Endometrium (tissue), 2 donors: ENCODE results near the gene ETDC.
"Not testable (repeated sequence)": the region's sequence is repeated elsewhere in the genome, so short reads cannot be mapped to it uniquely, and the experiment has no call there.

ENCODE experiments used
- FAIRE-seq: peaks from 2 replicates; lab custom pipeline; 2012; peaks lifted over from hg19 to GRCh38; lab: Jason Lieb, UNC
- donor health status: control.
- donor health status: control.

ETDC gene

DNA sequence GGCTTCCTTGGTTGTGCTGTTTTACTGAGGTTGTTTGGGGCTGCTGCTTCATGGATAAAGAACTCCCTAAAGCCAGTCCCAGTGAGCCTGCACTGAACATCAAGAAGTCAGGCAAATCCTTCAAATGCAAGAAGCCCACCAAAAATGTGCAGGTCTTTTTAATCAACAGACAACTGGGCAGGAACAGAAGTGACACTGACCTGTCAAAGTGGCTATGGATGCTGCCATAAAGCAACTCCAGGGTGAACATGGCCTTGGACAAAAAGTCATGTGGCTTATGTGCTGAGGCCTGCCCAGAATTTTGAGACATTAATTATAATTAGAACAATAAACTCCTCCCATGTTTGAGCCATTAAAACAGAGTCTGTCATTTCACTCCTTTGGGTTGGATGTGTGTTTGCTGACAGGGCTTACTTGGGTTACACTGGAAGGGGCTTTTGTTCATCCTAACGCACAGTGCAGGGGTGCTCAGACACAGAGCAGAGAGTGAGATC, at the start of gene ETDC:
TSS of gene ETDC (plus strand) at position 51 of the 494 bp plus-strand sequence. CDS start at position 51, 0 bp downstream.
- no peak for FAIRE-seq

DNA sequence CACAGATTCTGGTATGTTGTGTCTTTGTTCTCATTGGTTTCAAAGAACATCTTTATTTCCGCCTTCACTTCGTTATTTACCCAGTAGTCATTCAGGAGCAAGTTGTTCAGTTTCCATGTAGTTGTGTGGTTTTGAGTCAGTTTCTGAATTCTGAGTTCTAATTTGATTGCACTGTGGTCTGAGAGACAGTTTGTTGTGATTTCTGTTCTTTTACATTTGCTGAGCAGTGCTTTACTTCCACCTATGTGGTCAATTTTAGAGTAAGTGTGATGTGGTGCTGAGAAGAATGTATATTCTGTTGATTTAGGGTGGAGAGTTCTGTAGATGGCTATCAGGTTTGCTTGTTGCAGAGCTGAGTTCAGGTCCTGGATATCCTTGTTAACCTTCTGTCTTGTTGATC, 48.3 kb upstream of the ETDC start:
- FAIRE-seq: not testable (repeated sequence)

DNA sequence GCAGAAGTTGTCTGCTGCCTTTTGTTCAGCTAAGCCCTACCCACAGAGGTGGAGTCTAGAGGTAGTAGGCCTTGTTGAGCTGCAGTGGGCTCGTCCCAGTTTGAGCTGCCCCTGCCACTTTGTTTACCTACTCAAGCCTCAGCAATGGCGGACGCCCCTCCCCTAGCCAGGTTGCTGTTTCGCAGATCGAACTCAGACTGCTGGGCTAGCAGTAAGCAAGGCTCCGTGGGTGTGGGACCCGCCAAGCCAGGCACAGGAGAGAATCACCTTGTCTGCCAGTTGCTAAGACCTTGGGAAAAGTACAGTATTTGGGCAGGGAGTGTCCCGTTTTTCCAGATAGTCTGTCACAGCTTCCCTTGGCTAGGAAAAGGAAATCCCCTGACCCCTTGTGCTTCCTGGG, 45.9 kb upstream of the ETDC start:
- FAIRE-seq: not testable (repeated sequence)

DNA sequence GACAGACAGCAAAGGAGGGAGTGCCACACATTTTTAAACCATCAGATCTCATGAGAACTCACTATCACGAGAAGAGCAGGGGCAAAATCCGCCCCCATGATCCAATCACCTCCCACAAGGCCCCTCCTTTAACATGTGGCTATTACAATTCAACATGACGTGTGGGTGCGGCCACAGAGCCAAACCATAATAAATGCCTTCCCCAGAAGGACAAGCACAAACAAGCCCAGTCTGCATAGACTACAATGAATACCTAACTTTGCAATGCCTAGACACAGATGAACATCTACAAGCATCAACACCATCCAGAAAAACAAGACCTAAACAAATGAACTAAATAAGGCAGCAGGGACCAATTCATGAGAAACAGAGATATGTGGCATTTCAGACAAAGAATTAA, 45.1 kb upstream of the ETDC start:
- FAIRE-seq: no peak

DNA sequence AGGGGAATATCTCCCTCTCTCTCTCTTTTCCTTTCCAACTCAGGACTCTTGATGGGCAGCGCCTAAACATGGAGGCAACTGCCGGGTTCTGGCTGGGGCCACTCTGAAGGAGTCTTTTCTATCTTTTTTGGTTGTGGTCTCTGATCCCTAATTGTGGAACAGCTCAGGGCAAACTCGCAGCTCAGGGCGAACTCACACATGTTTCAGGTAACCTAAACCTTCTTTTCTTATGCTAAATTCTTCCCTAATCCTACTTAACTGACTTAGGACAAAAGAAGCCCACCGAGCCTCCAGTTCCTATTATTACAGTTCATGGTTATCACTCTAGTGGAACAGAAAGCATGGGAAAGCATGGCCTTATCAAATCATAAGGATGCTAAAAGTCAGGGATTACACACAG, 36.1 kb upstream of the ETDC start:
- no peak for FAIRE-seq

DNA sequence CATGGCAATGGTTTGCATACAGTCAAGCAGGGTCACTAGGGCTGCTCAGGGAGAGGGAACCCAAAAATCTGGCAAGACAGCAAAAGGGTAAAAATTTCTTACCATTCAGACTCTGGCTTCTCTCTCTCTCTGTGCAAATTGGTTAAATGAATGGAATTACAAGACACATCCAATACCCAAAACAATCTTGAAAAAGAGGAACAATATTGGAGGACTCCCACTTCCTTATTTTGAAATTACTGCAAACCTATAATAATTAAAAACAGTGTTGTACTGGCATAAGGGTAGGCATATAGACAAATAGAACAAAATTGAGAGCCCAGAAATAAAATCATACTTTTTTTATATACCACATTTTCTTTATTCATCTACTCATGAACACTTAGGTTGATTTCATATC, 33.3 kb upstream of the ETDC start:
- FAIRE-seq: no peak

DNA sequence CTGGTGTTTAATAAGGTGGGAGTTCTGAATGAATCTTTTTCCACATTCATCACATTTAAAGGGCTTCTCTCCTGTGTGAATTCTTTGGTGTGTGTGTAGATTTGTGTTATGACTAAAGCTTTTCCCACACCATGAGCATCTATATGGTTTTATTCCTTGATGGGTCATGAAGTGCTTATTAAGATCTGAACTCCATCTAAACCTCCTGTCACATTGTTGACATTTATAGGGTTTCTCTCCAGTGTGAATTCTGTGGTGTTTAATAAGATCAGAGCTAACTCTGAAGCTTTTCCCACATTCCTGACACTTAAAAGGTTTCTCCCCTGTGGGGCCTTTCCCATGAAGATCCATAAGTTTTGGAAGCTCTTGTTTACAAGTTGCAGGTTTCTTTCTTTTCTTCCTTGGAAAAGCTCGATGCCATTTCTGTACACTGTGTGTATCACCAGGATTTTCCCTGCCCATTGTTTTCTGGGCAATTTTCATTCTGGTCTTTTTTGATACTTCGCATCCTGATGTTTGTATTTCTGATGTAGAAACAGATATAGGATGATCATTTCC, 21.9 kb upstream of the ETDC start:
- no peak for FAIRE-seq

DNA sequence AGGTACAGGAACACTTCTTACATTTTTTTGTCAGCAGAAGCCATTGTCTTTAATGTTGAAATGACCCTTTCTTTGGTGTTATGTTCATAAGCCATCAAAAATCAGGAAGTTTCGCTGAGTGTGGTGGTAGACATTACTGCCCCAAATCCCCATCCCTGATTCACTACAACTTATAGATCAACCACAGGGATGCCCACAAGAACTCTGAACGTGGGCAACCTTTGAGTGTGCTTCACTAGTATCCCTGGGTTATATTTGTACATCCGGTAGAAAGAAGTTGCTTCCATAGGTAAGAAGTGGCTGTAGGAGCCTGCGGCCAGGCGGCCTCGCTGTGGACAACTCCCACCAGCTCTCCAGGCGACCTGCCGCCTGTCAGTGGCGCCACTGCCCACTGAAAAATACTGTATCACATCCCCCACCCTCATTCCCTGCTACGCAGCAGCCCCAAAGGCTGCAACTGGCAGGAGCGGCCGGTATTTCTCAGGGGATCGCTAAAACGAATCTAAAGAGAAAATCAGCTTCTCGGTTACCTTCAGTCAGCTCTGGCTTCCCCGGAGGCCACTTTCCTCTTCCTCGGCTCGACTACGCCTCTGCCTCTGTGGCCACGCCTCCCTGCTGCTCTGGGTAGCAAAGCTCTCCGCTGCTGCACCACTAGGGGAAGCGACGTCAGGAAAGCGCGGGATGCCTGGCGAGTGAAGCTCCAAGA, 13.9 kb upstream of the ETDC start:
- no peak for FAIRE-seq

DNA sequence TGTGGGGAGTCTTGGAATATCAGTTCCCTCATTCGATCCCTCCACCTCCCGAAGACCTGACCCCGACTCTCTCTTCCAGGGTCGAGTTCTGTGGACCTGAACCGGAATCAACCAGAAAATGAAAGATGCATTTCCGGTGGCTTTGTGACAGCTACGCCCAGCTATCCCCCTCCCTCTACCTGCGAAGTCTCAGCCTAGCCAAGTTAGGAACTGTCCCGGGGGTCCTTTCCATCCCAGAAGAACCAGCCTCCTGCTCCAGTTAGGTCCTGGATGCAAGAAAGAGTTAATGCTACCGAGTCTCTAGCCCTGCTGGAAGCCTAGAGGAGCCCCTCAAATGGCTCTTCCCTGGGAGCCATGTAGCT, 13.4 kb upstream of the ETDC start:
- FAIRE-seq: no peak

DNA sequence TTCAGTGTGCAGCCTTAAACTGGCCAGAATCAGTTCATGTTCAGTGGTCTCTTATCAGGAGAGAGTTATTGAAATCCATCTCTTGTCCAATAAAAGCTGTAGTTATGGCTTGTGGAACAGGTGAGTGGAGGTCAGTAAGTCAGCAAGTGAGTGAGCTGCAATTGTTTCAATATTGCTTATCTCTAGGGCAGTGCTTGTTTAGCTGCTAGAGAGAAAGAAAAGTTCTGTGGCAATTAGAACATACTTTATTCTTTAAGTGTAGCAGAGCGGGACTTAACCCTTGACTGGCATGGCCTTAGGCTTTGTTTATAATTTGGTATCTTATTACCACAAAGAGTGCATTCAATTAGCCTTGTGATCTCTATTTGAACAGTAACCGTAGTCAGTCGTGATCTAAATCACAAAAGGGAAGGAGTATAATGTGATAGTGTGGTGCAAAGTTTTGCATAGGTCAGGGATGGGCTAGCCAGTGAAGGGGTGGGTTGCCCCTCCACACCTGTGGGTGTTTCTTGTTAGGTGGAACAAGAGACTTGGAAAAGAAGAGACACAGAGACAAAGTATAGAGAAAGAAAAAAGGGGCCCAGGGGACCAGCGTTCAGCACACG, 6.9 kb upstream of the ETDC start:
- FAIRE-seq: no peak

DNA sequence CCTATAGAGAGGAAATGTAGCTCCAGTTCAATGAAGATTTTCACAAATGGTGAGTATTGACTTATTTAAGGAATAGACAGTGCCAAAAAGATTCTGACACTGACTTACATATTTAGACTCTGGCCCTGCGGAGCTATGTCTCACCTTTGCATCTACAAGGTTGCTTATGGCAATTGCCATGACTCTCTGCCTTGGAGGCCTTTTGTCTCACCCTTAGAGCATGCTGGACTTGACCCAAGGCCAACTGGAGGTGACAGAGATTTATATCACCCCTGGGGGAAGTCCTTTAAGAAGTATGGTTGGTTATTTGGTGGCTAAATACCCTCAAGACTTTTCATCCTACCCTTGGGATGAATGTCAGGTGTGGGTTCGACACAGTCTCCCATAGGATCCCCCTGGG, 4.5 kb upstream of the ETDC start:
- no peak for FAIRE-seq

DNA sequence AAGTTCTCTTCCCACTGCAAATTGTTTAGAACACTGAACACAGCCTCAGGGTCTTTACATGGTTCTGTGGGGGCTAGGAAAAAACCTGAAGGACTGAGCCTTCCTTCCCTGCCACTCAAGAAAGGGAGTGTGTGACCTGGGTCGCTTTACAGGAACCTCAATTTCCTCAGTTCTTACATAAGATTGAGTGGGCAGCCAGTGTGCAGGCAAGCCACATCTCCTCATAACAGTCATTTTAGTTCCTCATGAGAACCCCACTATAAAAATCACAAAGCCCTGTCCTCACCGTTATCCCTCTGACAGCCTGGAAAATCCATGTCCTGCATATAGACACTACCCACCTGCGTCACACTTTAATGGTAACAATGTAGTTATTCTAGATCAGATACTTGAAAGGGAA, 2.1 kb upstream of the ETDC start:
- no peak for FAIRE-seq

DNA sequence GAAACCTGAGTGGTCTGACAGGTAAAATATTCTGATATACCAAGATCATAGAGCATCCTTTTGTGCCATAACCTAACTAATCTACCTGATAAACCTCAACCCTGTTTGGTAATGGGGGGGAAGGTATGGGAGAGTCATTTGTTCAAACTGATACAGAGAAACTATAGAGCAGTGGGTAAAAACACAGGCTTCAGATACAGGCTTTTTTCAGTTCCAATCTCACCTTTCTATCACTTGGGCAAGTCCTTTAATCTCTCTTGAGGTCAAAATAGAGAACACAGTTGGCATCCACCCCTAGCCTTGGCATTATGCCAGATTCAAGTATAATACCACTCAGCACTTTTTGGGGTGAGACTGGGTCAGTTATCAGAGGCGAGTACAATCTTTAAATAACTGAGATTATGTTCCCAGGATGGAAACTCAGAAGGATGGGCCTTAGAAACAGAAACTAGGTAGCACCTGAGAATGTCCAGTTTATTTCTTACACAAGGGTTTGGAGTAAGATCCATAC, 880 bp upstream of the ETDC start:
- no peak for FAIRE-seq

DNA sequence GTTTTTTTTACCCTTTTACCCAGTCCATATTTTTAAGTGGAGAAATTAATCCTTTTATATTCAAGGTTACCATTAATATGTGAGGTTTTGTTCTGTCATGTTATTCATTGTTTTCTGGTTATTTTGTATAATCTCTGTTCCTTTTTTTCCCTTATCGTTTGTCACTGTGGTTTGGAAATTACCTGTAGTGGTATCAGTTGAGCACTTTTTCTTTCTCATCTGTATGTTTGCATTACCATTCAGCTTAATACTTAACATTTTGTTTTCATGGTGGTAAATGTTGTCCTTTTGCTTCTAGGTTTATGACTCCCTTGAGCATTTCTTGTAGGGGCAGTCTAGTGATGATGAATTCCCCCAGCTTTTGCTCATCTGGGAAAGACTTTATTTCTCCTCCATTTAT, 6.6 kb downstream of the ETDC start:
- no peak for FAIRE-seq

DNA sequence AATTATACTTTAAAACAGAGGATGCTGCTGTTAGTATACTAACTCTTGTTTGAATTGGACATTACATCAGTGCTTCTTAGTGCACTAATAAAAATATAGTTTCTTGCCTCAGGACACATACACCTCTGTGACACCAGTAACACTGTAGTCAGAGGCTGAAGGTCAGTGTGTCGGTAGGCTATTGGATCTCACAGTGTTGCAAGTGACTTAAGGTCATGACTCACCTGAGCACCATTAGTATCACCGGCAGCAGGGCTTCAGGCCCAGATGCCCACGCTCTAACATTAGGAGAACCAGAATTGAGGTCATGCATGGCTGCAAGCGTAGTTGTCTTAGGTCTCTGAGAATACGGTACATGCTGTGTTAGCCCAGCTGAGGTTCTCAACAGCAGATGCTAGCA, 15.2 kb downstream of the ETDC start:
- no peak for FAIRE-seq

DNA sequence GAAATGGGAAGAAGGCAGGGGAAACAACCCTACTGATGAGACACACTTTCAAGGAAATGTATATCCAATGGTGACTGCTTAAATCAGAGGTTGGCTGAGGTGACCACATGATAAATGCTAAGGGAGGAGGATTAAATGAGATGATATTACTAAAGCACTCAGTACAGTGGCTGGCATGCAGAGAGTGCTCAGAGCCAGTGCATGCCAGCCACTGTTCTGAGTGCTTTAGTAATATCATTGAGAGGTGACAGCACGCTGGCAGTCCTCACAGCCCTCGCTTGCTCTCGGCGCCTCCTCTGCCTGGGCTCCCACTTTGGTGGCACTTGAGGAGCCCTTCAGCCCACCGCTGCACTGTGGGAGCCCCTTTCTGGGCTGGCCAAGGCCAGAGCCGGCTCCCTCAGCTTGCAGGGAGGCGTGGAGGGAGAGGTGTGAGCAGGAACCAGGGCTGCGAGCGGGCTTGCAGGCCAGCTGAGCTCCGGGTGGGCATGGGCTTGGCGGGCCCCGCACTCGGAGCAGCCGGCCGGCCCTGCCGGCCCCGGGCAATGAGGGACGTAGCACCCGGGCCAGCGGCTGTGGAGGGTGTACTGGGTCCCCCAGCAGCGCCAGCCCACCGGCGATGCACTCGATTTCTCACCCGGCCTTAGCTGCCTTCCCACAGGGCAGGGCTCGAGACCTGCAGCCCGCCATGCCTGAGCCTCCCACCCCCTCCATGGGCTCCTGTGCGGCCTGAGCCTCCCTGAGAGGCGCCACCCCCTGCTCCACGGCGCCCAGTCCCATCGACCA, 15.9 kb downstream of the ETDC start:
- FAIRE-seq: not testable (repeated sequence)

DNA sequence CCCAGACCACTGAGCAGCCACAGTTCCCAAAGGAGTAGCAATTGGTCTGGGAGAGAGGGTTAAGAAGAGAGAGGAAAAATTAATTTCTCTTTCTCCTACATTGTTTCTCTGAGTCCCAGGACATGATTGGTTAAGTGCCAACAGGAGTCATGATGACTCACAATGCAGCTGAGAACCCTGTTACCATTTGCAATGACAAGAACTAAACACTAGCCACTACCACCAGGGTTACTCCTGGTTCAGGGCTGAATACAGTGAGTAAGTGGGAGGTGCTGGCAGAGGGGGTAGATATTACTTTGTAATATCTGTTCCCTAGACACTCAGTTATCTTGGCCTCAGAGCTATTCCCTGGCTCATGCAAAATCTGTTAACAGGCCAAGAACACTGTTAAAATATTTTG, 18.0 kb downstream of the ETDC start:
- FAIRE-seq: no peak

DNA sequence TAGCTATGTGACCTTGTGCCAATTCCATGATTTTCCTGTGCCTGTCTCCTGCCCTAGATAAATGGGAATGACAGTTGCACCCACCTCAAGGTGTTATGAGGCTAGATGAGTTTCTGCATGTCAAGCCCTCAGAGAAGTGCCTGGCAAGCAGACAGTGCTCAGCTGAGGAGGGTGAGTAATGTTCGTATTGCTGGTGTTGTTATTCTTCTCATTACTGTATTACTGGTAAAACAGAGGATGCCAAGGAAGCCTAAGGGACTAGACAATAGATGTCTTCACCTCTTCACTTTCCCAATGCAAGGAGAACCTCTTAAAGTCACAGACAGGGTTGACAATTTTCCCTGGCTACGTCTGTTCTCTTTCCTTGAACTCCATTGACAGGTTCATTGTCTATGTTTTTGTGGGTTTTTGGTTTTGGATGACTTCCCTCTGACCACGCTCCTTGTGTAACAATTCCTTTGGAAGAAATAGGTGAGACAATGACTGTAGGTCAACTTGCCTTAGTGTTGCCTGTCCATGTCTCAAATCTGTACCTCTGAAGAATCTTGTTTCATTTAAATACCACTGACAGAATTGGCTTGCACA, 19.2 kb downstream of the ETDC start:
- no peak for FAIRE-seq

DNA sequence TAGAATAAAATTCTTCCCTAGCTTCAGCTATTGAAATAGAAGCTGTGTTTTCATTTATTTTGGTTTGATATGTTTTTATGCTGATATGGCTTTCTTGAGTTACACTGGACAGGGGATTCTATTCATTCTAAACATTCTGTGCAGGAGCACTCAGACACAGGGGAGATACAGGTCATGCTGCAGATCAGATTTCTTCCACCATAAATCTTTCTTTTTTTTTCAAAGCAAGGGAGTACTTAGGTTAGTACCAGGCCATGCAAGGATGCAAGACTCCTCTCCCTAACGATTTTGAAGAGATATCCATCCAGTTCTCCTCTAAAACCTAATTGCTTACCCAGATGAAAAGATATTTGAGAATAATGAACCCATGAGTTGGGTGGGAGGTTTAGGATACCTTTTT, 21.4 kb downstream of the ETDC start:
- no peak for FAIRE-seq

DNA sequence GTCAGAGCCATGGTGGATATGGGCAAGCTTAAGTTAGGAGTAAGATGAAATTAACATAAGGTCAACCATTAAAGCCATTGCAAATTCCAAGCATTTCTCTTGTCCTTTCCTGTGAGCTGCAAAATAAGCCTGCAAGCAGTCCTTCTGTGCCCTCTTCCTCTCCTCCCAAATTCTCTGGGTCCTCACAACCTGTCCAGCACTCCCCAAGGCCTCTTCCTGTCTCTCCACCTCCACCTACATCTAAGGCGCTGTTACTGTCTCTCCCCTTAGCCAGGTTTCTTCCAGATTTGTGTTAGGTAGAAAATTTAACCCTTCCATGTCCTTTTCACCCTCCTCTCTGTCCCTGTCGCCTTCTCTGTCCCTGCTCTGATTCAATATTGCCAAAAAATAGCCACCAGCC, 22.2 kb downstream of the ETDC start:
- no peak for FAIRE-seq

DNA sequence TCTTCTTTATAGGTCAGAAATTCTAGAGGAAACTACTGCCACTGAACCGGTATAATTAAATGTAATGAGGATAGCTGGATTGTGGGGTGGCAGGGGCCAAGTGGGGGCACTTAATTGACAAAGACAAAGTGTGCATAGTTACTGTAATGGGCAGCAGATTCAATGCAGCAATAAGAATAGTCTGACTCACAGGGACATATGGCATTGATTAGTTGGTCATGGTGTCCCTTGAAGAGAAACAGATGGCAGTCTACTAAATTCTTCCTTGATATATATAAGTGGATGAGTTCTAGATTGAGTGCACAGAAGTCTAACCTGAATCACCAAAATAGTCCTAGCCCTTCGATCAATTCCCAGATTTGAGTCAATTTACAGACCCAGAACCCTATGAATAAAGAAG, 31.6 kb downstream of the ETDC start:
- no peak for FAIRE-seq

DNA sequence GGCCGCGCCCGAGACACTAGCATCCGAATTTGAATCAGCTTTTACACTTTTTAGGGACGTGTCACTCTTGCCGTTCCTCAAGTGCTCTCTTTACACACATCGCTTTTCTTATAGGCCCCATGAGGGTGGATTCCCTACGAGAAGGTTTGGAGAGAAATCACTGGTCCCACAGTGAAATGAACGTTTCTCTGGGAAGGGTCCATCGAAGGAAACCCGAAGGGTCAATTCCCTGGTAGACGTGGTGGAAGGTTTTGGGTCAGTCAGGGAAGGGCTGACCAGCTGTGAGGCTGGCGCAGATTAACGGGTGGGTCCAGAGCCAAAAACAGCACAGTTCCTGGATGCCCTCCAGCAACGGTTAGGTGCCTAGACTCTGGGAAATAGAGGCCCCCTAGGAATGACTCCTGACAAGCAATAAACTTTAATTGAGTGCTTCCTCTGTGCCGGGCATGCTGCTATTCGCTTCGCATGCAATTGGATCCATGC, 35.9 kb downstream of the ETDC start:
- no peak for FAIRE-seq
